Ovary (tissue), 3 donors: Measurements from ENCODE around the gene TBL1Y.

Experiments used
- CTCF ChIP-seq, 3 donors: fragments of 450-650 bp in 2 of 3; fragments of 200-600 bp in 1 of 3; IDR thresholded peaks; one replicate each; pipeline versions ENCODE4 v1.5.1 to v1.8.0; 2016 to 2022; ENCODE audit warnings: antibody characterized with exemption in 3 of 3, mild to moderate bottlenecking in 1 of 3
- EP300 ChIP-seq: sonication (generic); formaldehyde crosslinking; IDR thresholded peaks from one replicate; pipeline ENCODE4 v1.6.1; 2017; ENCODE audit warnings: antibody characterized with exemption
- donor health status: DM: no; HTN: no; CAD: no.

- no peak for TF ChIP-seq CTCF (IDR thresholded peaks at IDR 0.05)
- no peak for TF ChIP-seq EP300
Observed at GRCh38 chrY:6935497-6935896, 25.0 kb downstream of the TBL1Y start.
